Loucy (cell line): Measurements from ENCODE around the gene NOX5.

ENCODE experiments used
- CTCF ChIP-seq: fragments of 200-600 bp; sonication (generic); conservative IDR thresholded peaks from 2 replicates; pipeline ENCODE4 v1.5.1; 2014; ENCODE audit warnings: mild to moderate bottlenecking, antibody characterized with exemption, low read length
- EZH2phosphoT487 ChIP-seq: fragments of 200-600 bp; IDR thresholded peaks from 2 replicates; pipeline ENCODE4 v1.6.1; 2018; ENCODE audit warnings: antibody characterized with exemption, mild to moderate bottlenecking, moderate library complexity, borderline replicate concordance

DNA sequence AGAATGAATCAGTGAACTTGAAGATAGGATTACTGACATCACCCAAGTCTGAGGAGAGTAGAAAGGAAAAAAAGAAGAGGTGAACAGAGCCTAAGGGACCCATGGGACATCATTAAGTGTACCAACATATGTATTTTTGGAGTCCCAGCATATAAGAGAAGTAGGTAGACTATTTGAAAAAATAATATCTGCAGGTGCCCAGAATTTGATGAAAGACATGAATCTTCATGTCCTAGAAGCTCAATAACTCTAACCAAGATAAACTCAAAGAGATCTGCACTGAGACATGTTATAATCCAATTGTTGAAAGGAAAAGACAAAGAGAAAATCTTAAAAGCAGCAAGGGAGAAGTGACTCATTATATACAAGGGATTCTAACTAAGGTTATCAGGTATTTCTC lies 45.2 kb upstream of the NOX5 start:
- TF ChIP-seq CTCF (no peak), EZH2phosphoT487 (no peak)
